Kidney (tissue), 14 donors: ENCODE data around the gene SH3RF2. TPM values are rescaled to one million over a fixed set of nuclear protein-coding genes. Genes with fewer than 3 reads are reported as not detected.

Source experiments
- DNase-seq, 5 donors: peaks; one replicate each; pipeline ENCODE4 v3.0.0-alpha.2; 2013 to 2020
- FAIRE-seq: peaks from 2 replicates; lab custom pipeline; 2012; peaks lifted over from hg19 to GRCh38; lab: Jason Lieb, UNC
- H3K27ac ChIP-seq, 2 donors: one replicate each; pipeline ENCODE4 v1.7.0; 2013; ENCODE audit warnings: low read depth in 2 of 2, low read length in 2 of 2, inconsistent platforms in 1 of 2
- H3K27me3 ChIP-seq: one replicate; pipeline ENCODE4 v1.7.1; 2013; ENCODE audit warnings: low read length, inconsistent platforms; ENCODE audit not compliant: control insufficient read depth, insufficient read depth
- H3K36me3 ChIP-seq, 3 donors: one replicate each; pipeline versions ENCODE4 v1.7.0 to v1.7.1; 2013; ENCODE audit warnings: low read length in 3 of 3, control low read depth in 1 of 3, inconsistent platforms in 1 of 3; ENCODE audit not compliant: insufficient read depth in 3 of 3, control insufficient read depth in 2 of 3
- H3K4me1 ChIP-seq, 3 donors: one replicate each; pipeline versions ENCODE4 v1.7.0 to v1.7.1; 2013; ENCODE audit warnings: low read length in 3 of 3, inconsistent platforms in 1 of 3, low read depth in 1 of 3; ENCODE audit not compliant: control insufficient read depth in 2 of 3, insufficient read depth in 2 of 3
- H3K4me3 ChIP-seq, 3 donors: one replicate each; pipeline versions ENCODE4 v1.7.0 to v1.8.1; 2013; ENCODE audit warnings: low read length in 3 of 3, control low read depth in 1 of 3, inconsistent platforms in 1 of 3
- H3K9ac ChIP-seq, 3 donors: one replicate each; pipeline versions ENCODE4 v1.7.0 to v1.7.1; 2013; ENCODE audit warnings: low read length in 3 of 3, control low read depth in 1 of 3, inconsistent platforms in 1 of 3
- H3K9me3 ChIP-seq, 3 donors: one replicate each; pipeline versions ENCODE4 v1.7.0 to v1.7.1; 2013; ENCODE audit warnings: low read length in 3 of 3, control low read depth in 1 of 3, inconsistent platforms in 1 of 3; ENCODE audit not compliant: control insufficient read depth in 2 of 3, insufficient read depth in 1 of 3
- CTCF ChIP-seq: IDR thresholded peaks from 3 replicates; pipeline ENCODE4 v1.5.1; 2012; ENCODE audit warnings: mild to moderate bottlenecking, moderate library complexity, borderline replicate concordance; ENCODE audit not compliant: insufficient read depth; ENCODE audit errors: extremely low read depth
- intact Hi-C: fragments of 100-400 bp; cut with DNase I; formaldehyde crosslinking; loops from one replicate; pipeline ENCODE4 v1.11.1; 2022
- polyA plus RNA-seq: library from polyadenylated mRNA; stranded (reverse); fragments of 350-450 nt; fragmentation: Illumina TruSeq; extraction: RNeasy Lipid Tissue Mini Kit (QIAGEN cat#74804); gene quantifications from one replicate; pipeline ENCODE4 v1.2.3, GENCODE V29; 2014; ENCODE audit warnings: low read depth, low replicate concordance; ENCODE audit not compliant: insufficient read depth
- total RNA-seq: library from RNA; stranded (reverse); fragmentation: NEBNext Ultra II Directional; extraction: Animal tissue kit (Norgen Biotek cat#: 25700); gene quantifications from one replicate; pipeline ENCODE4 v1.2.1, GENCODE V29; 2021
- donor health status: control.
- donor health status: control.
- donor health status: control.
- donor health status: control.
- donor health status: control.
- donor health status: DM: yes; HTN: yes; CAD: no.
- donor health status: Normal renal cell carcinoma (clear cell type).

Gene SH3RF2
- total and polyA plus RNA-seq, 2 donors from 2014 or later: 1.3 to 4.9 TPM

DNA sequence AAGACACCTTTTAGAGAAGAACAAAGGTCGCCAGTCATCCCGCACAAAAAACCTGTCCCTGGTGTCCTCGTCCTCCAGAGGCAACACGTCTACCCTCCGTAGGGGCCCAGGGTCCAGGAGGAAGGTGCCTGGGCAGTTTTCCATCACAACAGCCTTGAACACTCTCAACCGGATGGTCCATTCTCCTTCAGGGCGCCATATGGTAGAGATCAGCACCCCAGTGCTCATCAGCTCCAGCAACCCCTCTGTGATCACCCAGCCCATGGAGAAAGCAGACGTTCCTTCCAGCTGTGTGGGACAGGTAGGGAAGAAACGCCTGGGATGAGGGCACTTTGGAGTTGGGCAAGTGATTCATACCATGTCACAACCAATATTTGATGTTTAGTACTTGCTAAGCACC, 77.4 kb downstream of the SH3RF2 start:
- intact Hi-C loops: no loop called here
- H3K4me3 ChIP-seq: no peak overlapping the region

GRCh38 chr5:146015001-146015400, 78.6 kb downstream of the SH3RF2 start:
- Histone ChIP-seq H3K27me3 (no peaks in the 10 kb centered on the region), H3K9ac (no peak overlapping the region), H3K9me3 (no peaks in the 10 kb centered on the region), H3K4me1 (no peaks in the 10 kb centered on the region), H3K36me3 (no peaks in the 10 kb centered on the region), H3K4me3 (no peak overlapping the region), H3K27ac (no peak overlapping the region)
- intact Hi-C loops: no loop called here
- TF ChIP-seq CTCF: no peak
- no peak for FAIRE-seq
- no peak for DNase-seq

More for the DNA sequence above, 77.4 kb downstream of the SH3RF2 start:
- no peaks in the 10 kb centered on the region for H3K27me3 ChIP-seq
- FAIRE-seq: no peak
- no peak for TF ChIP-seq CTCF
- H3K9me3 ChIP-seq: no peaks in the 10 kb centered on the region
- no peak overlapping the region for H3K9ac ChIP-seq
- no peaks in the 10 kb centered on the region for H3K4me1 ChIP-seq
- H3K27ac ChIP-seq: no peak overlapping the region
- no peaks in the 10 kb centered on the region for H3K36me3 ChIP-seq
- DNase-seq: no peak

GRCh38 chr5:146016764-146017484, 80.5 kb downstream of the SH3RF2 start:
- no peak overlapping the region for H3K27ac ChIP-seq
- TF ChIP-seq CTCF: no peak
- H3K9me3 ChIP-seq: no peaks in the 10 kb centered on the region
- intact Hi-C loops: no loop called here
- H3K4me1 ChIP-seq: no peaks in the 10 kb centered on the region
- H3K36me3 ChIP-seq: no peaks in the 10 kb centered on the region
- no peak overlapping the region for H3K9ac ChIP-seq
- DNase-seq (no peak), FAIRE-seq (no peak)
- no peak overlapping the region for H3K4me3 ChIP-seq
- H3K27me3 ChIP-seq: no peaks in the 10 kb centered on the region
